ENCODE data around the gene LKAAEAR1. TPM values are rescaled to one million over a fixed set of nuclear protein-coding genes. Genes with fewer than 3 reads are reported as not detected.

Gene LKAAEAR1
- total and polyA plus RNA-seq, 2 of the 13 experiments (the other 11 are each of a cell fraction or from before 2014, with no cell fraction given), result not detected

GRCh38 chr20:64055893-64056638 lies 28.1 kb downstream of the LKAAEAR1 start (continued):
- TF ChIP-seq HMGXB4 (CRISPR knock-in tag; IDR thresholded peaks at IDR 0.05; ENCODE audit: borderline replicate concordance in 1 of 2, low read depth in 1 of 2) (peak; percentile 16 to 55; a peak in 3 of 4 replicates), NAIF1 (CRISPR knock-in tag; IDR thresholded peaks at IDR 0.05; ENCODE audit: borderline replicate concordance) (no peak), HIVEP1 (CRISPR knock-in tag; IDR thresholded peaks at IDR 0.05) (no peak; the same call in 1 of the 2 replicates), SRSF9 (IDR thresholded peaks at IDR 0.05; ENCODE audit: borderline replicate concordance, insufficient read depth, low read depth, low read length, poor library complexity, severe bottlenecking) (no peak), DMAP1 (CRISPR knock-in tag; IDR thresholded peaks at IDR 0.05) (0 out of 2 replicates have a peak, but pooled peaks have one; percentile 64), TRIM24 (CRISPR knock-in tag; IDR thresholded peaks at IDR 0.05) (no peak), FOXA1 (IDR thresholded peaks at IDR 0.05) (no peak), FOXA1 (CRISPR knock-in tag; IDR thresholded peaks at IDR 0.05) (peak; percentile 44; the same call in 1 of the 2 replicates), ZFP62 (CRISPR knock-in tag; IDR thresholded peaks at IDR 0.05) (no peak), NONO (IDR thresholded peaks at IDR 0.05) (no peak), NONO (CRISPR knock-in tag; conservative IDR thresholded peaks at IDR 0.05) (peak; percentile 87), ARNTL (CRISPR knock-in tag; IDR thresholded peaks at IDR 0.05) (no peak), ZBTB42 (CRISPR knock-in tag; IDR thresholded peaks at IDR 0.05) (no peak), GRHL1 (CRISPR knock-in tag; conservative IDR thresholded peaks at IDR 0.05) (no peak), ATF7-NPFF (CRISPR knock-in tag; IDR thresholded peaks at IDR 0.05; ENCODE audit: low read depth) (no peak)
- TF ChIP-seq, protein P1, sequence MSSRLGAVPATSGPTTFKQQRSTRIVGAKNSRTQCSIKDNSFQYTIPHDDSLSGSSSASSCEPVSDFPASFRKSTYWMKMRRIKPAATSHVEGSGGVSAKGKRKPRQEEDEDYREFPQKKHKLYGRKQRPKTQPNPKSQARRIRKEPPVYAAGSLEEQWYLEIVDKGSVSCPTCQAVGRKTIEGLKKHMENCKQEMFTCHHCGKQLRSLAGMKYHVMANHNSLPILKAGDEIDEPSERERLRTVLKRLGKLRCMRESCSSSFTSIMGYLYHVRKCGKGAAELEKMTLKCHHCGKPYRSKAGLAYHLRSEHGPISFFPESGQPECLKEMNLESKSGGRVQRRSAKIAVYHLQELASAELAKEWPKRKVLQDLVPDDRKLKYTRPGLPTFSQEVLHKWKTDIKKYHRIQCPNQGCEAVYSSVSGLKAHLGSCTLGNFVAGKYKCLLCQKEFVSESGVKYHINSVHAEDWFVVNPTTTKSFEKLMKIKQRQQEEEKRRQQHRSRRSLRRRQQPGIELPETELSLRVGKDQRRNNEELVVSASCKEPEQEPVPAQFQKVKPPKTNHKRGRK (CRISPR knock-in tag; IDR thresholded peaks at IDR 0.05), result no peak
- TF ChIP-seq, protein P2, sequence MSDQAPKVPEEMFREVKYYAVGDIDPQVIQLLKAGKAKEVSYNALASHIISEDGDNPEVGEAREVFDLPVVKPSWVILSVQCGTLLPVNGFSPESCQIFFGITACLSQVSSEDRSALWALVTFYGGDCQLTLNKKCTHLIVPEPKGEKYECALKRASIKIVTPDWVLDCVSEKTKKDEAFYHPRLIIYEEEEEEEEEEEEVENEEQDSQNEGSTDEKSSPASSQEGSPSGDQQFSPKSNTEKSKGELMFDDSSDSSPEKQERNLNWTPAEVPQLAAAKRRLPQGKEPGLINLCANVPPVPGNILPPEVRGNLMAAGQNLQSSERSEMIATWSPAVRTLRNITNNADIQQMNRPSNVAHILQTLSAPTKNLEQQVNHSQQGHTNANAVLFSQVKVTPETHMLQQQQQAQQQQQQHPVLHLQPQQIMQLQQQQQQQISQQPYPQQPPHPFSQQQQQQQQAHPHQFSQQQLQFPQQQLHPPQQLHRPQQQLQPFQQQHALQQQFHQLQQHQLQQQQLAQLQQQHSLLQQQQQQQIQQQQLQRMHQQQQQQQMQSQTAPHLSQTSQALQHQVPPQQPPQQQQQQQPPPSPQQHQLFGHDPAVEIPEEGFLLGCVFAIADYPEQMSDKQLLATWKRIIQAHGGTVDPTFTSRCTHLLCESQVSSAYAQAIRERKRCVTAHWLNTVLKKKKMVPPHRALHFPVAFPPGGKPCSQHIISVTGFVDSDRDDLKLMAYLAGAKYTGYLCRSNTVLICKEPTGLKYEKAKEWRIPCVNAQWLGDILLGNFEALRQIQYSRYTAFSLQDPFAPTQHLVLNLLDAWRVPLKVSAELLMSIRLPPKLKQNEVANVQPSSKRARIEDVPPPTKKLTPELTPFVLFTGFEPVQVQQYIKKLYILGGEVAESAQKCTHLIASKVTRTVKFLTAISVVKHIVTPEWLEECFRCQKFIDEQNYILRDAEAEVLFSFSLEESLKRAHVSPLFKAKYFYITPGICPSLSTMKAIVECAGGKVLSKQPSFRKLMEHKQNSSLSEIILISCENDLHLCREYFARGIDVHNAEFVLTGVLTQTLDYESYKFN (CRISPR knock-in tag; conservative IDR thresholded peaks at IDR 0.05), result no peak; the same call in 1 of the 2 replicates
- TF ChIP-seq, protein P3, sequence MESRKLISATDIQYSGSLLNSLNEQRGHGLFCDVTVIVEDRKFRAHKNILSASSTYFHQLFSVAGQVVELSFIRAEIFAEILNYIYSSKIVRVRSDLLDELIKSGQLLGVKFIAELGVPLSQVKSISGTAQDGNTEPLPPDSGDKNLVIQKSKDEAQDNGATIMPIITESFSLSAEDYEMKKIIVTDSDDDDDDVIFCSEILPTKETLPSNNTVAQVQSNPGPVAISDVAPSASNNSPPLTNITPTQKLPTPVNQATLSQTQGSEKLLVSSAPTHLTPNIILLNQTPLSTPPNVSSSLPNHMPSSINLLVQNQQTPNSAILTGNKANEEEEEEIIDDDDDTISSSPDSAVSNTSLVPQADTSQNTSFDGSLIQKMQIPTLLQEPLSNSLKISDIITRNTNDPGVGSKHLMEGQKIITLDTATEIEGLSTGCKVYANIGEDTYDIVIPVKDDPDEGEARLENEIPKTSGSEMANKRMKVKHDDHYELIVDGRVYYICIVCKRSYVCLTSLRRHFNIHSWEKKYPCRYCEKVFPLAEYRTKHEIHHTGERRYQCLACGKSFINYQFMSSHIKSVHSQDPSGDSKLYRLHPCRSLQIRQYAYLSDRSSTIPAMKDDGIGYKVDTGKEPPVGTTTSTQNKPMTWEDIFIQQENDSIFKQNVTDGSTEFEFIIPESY (CRISPR knock-in tag; IDR thresholded peaks at IDR 0.05), result peak; percentile 31; the same call in 1 of the 2 replicates

Measured in HepG2 (cell line).